ENCODE measurements around the gene ZNF787. TPM values are rescaled to one million over a fixed set of nuclear protein-coding genes. Genes with fewer than 3 reads are reported as not detected.
"Not testable (repeated sequence)": the region's sequence is repeated elsewhere in the genome, so short reads cannot be mapped to it uniquely, and the experiment has no call there.

Gene ZNF787
- total and polyA plus RNA-seq, 2 donors: 19.4 to 19.8 TPM

DNA sequence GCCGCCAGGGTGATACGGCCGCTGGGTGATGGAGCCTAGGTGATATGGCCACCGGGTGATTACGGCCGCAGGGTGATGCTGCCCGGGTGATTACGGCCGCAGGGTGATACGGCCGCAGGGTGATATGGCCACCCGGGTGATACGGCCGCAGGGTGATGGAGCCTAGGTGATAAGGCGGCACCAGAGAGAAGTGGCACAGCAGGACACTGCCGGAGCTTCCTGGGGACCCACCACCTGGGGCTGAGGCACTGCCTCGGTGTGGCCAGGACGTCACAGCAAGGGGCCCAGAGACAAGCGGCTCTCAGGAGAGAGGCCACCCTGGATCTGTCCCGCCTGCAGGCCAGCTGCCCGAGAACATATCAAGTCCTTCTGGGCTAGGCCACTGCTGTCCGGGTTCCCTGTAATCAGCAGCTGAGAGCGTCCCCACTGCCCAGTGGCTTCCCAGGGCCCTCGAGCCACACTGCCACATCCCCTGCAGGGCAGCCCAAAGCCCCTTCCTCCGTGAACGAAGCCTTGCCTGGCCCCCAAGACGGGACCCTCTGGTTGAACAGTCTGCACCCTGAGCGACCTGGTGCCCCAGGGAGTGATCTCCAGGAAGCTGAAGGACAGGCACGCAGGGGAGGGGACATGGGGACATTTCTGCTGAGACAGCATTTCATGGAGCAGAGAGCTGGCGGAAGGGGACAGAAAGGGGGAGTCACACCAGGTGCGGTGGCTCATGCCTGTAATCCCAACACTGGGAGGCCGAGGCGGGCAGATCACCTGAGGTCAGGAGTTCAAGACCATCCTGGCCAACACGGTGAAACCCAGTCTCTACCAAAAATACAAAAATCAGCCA, 22.1 kb downstream of the ZNF787 start:
- H3K36me3 ChIP-seq (ENCODE audit: control insufficient read depth in 2 of 2, insufficient read depth in 2 of 2, low read length in 1 of 2): peaks cover 22 to 63% of the 10 kb centered on the region in 2 donors
- DNase-seq (ENCODE audit: low read depth in 6 of 9, low spot score in 9 of 9): no peak
- no peak overlapping the region for H3K4me3 ChIP-seq (ENCODE audit: low read length in 2 of 2)
- no peaks in the 10 kb centered on the region for H3K27me3 ChIP-seq (ENCODE audit: control insufficient read depth in 2 of 2, insufficient read depth in 1 of 2, low read length in 1 of 2)
- H3K27ac ChIP-seq (ENCODE audit: low read depth in 1 of 2, low read length in 1 of 2): no peak overlapping the region
- H3K4me1 ChIP-seq (ENCODE audit: control insufficient read depth in 2 of 2, insufficient read depth in 2 of 2, low read length in 2 of 2): no peaks in the 10 kb centered on the region
- no peaks in the 10 kb centered on the region for H3K9me3 ChIP-seq (ENCODE audit: control insufficient read depth in 2 of 2, insufficient read depth in 1 of 2, low read length in 1 of 2)
- WGBS: 99% methylated on average over 31 of the region's 34 CpGs

DNA sequence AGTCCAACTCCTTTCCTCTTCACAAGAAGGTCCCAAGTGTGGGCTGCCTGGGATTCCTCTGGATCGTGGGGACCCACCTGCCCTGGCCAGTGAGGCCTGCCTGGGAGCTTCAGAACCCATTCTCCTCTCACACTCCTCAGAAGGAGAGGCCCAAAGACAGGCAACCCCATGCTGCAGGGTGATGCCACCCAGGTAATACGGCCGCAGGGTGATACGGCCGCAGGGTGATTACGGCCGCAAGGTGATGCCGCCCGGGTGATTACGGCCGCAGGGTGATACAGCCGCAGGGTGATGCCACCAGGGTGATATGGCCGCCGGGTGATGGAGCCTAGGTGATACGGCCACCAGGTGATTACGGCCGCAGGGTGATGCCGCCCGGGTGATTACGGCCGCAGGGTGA, 22.9 kb downstream of the ZNF787 start:
- H3K27ac ChIP-seq (ENCODE audit: low read depth in 1 of 2, low read length in 1 of 2); H3K27me3 ChIP-seq (ENCODE audit: control insufficient read depth in 2 of 2, insufficient read depth in 1 of 2, low read length in 1 of 2); H3K4me1 ChIP-seq (ENCODE audit: control insufficient read depth in 2 of 2, insufficient read depth in 2 of 2, low read length in 2 of 2); H3K9me3 ChIP-seq (ENCODE audit: control insufficient read depth in 2 of 2, insufficient read depth in 1 of 2, low read length in 1 of 2); DNase-seq (ENCODE audit: low read depth in 6 of 9, low spot score in 9 of 9); H3K4me3 ChIP-seq (ENCODE audit: low read length in 2 of 2): not testable (repeated sequence)
- WGBS: 96% methylated on average over 21 of the region's 21 CpGs
- peaks cover 25 to 63% of the 10 kb centered on the region in 2 donors for H3K36me3 ChIP-seq (ENCODE audit: control insufficient read depth in 2 of 2, insufficient read depth in 2 of 2, low read length in 1 of 2)

DNA sequence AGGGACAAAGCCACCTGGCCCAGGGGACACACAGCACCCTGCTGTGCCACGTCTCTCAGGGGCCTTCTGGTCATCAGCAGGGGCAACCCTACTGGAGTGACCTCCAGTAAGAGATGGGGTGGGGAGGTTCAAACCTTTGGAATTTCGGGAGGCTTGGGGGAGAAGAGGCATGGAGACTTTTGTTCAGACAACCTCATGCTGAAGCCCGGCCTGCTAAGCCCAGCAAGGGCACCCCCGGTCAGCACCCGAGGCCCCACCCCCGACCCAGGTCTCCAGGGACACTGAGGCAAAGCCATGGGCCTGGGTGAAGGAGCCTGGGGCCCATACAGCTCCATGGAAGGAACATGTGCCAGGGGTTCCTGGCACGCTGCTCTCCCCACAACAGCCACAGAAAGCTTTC, 23.3 kb downstream of the ZNF787 start:
- H3K4me1 ChIP-seq (ENCODE audit: control insufficient read depth in 2 of 2, insufficient read depth in 2 of 2, low read length in 2 of 2): no peaks in the 10 kb centered on the region
- H3K27me3 ChIP-seq (ENCODE audit: control insufficient read depth in 2 of 2, insufficient read depth in 1 of 2, low read length in 1 of 2): no peaks in the 10 kb centered on the region
- peaks cover 23 to 59% of the 10 kb centered on the region in 2 donors for H3K36me3 ChIP-seq (ENCODE audit: control insufficient read depth in 2 of 2, insufficient read depth in 2 of 2, low read length in 1 of 2)
- 98% methylated on average over 7 of the region's 7 CpGs for WGBS
- peaks cover 0 to 8% of the 10 kb centered on the region in 2 donors for H3K9me3 ChIP-seq (ENCODE audit: control insufficient read depth in 2 of 2, insufficient read depth in 1 of 2, low read length in 1 of 2)
- H3K4me3 ChIP-seq (ENCODE audit: low read length in 2 of 2): no peak overlapping the region
- H3K27ac ChIP-seq (ENCODE audit: low read depth in 1 of 2, low read length in 1 of 2): no peak overlapping the region
- no peak for DNase-seq (ENCODE audit: low read depth in 6 of 9, low spot score in 9 of 9)

DNA sequence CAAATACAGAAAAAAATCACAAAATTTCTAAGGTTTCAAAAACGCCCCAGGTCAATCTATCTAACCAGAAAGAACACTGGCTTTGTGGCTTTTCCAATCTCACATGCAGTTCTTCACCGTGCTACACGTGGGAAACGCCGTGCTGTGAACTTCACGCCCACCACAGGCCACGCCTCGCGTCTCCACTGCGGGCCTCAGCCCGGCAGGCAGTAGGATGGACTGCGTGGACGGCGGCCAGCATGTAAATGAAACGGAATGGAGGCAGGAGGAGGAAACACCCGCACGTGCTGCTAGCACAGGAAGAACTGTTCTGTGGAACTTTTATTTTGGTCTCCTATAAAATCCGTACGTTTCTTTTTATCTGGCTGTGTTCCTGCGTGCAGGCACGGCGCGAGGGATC, 23.8 kb downstream of the ZNF787 start:
- no peaks in the 10 kb centered on the region for H3K27me3 ChIP-seq (ENCODE audit: control insufficient read depth in 2 of 2, insufficient read depth in 1 of 2, low read length in 1 of 2)
- H3K9me3 ChIP-seq (ENCODE audit: control insufficient read depth in 2 of 2, insufficient read depth in 1 of 2, low read length in 1 of 2): peaks cover 0 to 13% of the 10 kb centered on the region in 2 donors
- no peak overlapping the region for H3K27ac ChIP-seq (ENCODE audit: low read depth in 1 of 2, low read length in 1 of 2)
- H3K36me3 ChIP-seq (ENCODE audit: control insufficient read depth in 2 of 2, insufficient read depth in 2 of 2, low read length in 1 of 2): peaks cover 20 to 54% of the 10 kb centered on the region in 2 donors
- H3K4me3 ChIP-seq (ENCODE audit: low read length in 2 of 2): no peak overlapping the region
- H3K4me1 ChIP-seq (ENCODE audit: control insufficient read depth in 2 of 2, insufficient read depth in 2 of 2, low read length in 2 of 2): no peaks in the 10 kb centered on the region
- no peak for DNase-seq (ENCODE audit: low read depth in 6 of 9, low spot score in 9 of 9)
- WGBS: 97% methylated on average over 23 of the region's 23 CpGs

DNA sequence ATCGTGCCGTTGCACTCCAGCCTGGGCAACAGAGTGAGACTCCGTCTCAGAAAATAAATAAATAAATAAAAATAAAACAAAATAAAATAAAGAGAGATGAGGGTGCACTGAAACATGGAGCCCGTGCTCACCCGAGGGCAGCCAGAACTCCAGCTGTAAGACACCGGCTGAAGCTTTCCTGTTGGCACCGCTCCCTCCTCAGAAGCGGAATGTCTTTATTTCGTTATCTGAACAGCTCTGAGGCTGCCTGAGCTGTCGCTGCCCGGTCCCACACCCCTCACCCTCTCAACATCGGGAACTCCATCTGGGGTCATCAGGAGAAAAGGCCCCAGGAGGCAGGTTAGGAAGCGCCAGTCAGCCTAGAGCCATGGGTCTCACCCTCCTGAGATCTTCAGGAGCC, 24.4 kb downstream of the ZNF787 start:
- no peak for DNase-seq (ENCODE audit: low read depth in 6 of 9, low spot score in 9 of 9)
- Histone ChIP-seq H3K9me3 (ENCODE audit: control insufficient read depth in 2 of 2, insufficient read depth in 1 of 2, low read length in 1 of 2) (peaks cover 0 to 16% of the 10 kb centered on the region in 2 donors), H3K4me3 (ENCODE audit: low read length in 2 of 2) (no peak overlapping the region), H3K27ac (ENCODE audit: low read depth in 1 of 2, low read length in 1 of 2) (no peak overlapping the region), H3K4me1 (ENCODE audit: control insufficient read depth in 2 of 2, insufficient read depth in 2 of 2, low read length in 2 of 2) (no peaks in the 10 kb centered on the region), H3K36me3 (ENCODE audit: control insufficient read depth in 2 of 2, insufficient read depth in 2 of 2, low read length in 1 of 2) (peaks cover 14 to 50% of the 10 kb centered on the region in 2 donors), H3K27me3 (ENCODE audit: control insufficient read depth in 2 of 2, insufficient read depth in 1 of 2, low read length in 1 of 2) (no peaks in the 10 kb centered on the region)
- 96% methylated on average over 13 of the region's 13 CpGs for WGBS

- Histone ChIP-seq H3K27ac (ENCODE audit: low read depth in 1 of 2, low read length in 1 of 2) (no peak overlapping the region), H3K36me3 (ENCODE audit: control insufficient read depth in 2 of 2, insufficient read depth in 2 of 2, low read length in 1 of 2) (peaks cover 12 to 43% of the 10 kb centered on the region in 2 donors), H3K4me1 (ENCODE audit: control insufficient read depth in 2 of 2, insufficient read depth in 2 of 2, low read length in 2 of 2) (no peaks in the 10 kb centered on the region), H3K9me3 (ENCODE audit: control insufficient read depth in 2 of 2, insufficient read depth in 1 of 2, low read length in 1 of 2) (peaks cover 0 to 16% of the 10 kb centered on the region in 2 donors), H3K4me3 (ENCODE audit: low read length in 2 of 2) (no peak overlapping the region), H3K27me3 (ENCODE audit: control insufficient read depth in 2 of 2, insufficient read depth in 1 of 2, low read length in 1 of 2) (no peaks in the 10 kb centered on the region)
- WGBS: 82% methylated on average over 9 of the region's 9 CpGs
- DNase-seq (ENCODE audit: low read depth in 6 of 9, low spot score in 9 of 9): no peak
Measured at GRCh38 chr19:56094449-56094848, 26.6 kb downstream of the ZNF787 start.

GRCh38 chr19:56092685-56093631, 28.1 kb downstream of the ZNF787 start:
- DNase-seq (ENCODE audit: low read depth in 6 of 9, low spot score in 9 of 9): no peak
- 98% methylated on average over 32 of the region's 32 CpGs for WGBS
- Histone ChIP-seq H3K4me1 (ENCODE audit: control insufficient read depth in 2 of 2, insufficient read depth in 2 of 2, low read length in 2 of 2) (no peaks in the 10 kb centered on the region), H3K27ac (ENCODE audit: low read depth in 1 of 2, low read length in 1 of 2) (no peak overlapping the region), H3K36me3 (ENCODE audit: control insufficient read depth in 2 of 2, insufficient read depth in 2 of 2, low read length in 1 of 2) (peaks cover 10 to 48% of the 10 kb centered on the region in 2 donors), H3K27me3 (ENCODE audit: control insufficient read depth in 2 of 2, insufficient read depth in 1 of 2, low read length in 1 of 2) (no peaks in the 10 kb centered on the region), H3K9me3 (ENCODE audit: control insufficient read depth in 2 of 2, insufficient read depth in 1 of 2, low read length in 1 of 2) (peaks cover 0 to 16% of the 10 kb centered on the region in 2 donors), H3K4me3 (ENCODE audit: low read length in 2 of 2) (no peak overlapping the region)

- Histone ChIP-seq H3K36me3 (ENCODE audit: control insufficient read depth in 2 of 2, insufficient read depth in 2 of 2, low read length in 1 of 2) (peaks cover 8 to 46% of the 10 kb centered on the region in 2 donors), H3K4me1 (ENCODE audit: control insufficient read depth in 2 of 2, insufficient read depth in 2 of 2, low read length in 2 of 2) (no peaks in the 10 kb centered on the region), H3K27ac (ENCODE audit: low read depth in 1 of 2, low read length in 1 of 2) (no peak overlapping the region), H3K4me3 (ENCODE audit: low read length in 2 of 2) (no peak overlapping the region), H3K27me3 (ENCODE audit: control insufficient read depth in 2 of 2, insufficient read depth in 1 of 2, low read length in 1 of 2) (no peaks in the 10 kb centered on the region), H3K9me3 (ENCODE audit: control insufficient read depth in 2 of 2, insufficient read depth in 1 of 2, low read length in 1 of 2) (peaks cover 0 to 16% of the 10 kb centered on the region in 2 donors)
- 92% methylated on average over 38 of the region's 38 CpGs for WGBS
- no peak for DNase-seq (ENCODE audit: low read depth in 6 of 9, low spot score in 9 of 9)
Measured at GRCh38 chr19:56091751-56092546, 29.1 kb downstream of the ZNF787 start.

Data from thymus (tissue), 11 donors.